Kidney (tissue), 14 donors: Measurements from ENCODE around the gene DNAJB2. TPM values are rescaled to one million over a fixed set of nuclear protein-coding genes. Genes with fewer than 3 reads are reported as not detected.

Experiments used
- DNase-seq, 5 donors: peaks; one replicate each; pipeline ENCODE4 v3.0.0-alpha.2; 2013 to 2020
- FAIRE-seq: peaks from 2 replicates; lab custom pipeline; 2012; peaks lifted over from hg19 to GRCh38; lab: Jason Lieb, UNC
- H3K27ac ChIP-seq, 2 donors: one replicate each; pipeline ENCODE4 v1.7.0; 2013; ENCODE audit warnings: low read depth in 2 of 2, low read length in 2 of 2, inconsistent platforms in 1 of 2
- H3K27me3 ChIP-seq: one replicate; pipeline ENCODE4 v1.7.1; 2013; ENCODE audit warnings: low read length, inconsistent platforms; ENCODE audit not compliant: control insufficient read depth, insufficient read depth
- H3K36me3 ChIP-seq, 3 donors: one replicate each; pipeline versions ENCODE4 v1.7.0 to v1.7.1; 2013; ENCODE audit warnings: low read length in 3 of 3, control low read depth in 1 of 3, inconsistent platforms in 1 of 3; ENCODE audit not compliant: insufficient read depth in 3 of 3, control insufficient read depth in 2 of 3
- H3K4me1 ChIP-seq, 3 donors: one replicate each; pipeline versions ENCODE4 v1.7.0 to v1.7.1; 2013; ENCODE audit warnings: low read length in 3 of 3, inconsistent platforms in 1 of 3, low read depth in 1 of 3; ENCODE audit not compliant: control insufficient read depth in 2 of 3, insufficient read depth in 2 of 3
- H3K4me3 ChIP-seq, 3 donors: one replicate each; pipeline versions ENCODE4 v1.7.0 to v1.8.1; 2013; ENCODE audit warnings: low read length in 3 of 3, control low read depth in 1 of 3, inconsistent platforms in 1 of 3
- H3K9ac ChIP-seq, 3 donors: one replicate each; pipeline versions ENCODE4 v1.7.0 to v1.7.1; 2013; ENCODE audit warnings: low read length in 3 of 3, control low read depth in 1 of 3, inconsistent platforms in 1 of 3
- H3K9me3 ChIP-seq, 3 donors: one replicate each; pipeline versions ENCODE4 v1.7.0 to v1.7.1; 2013; ENCODE audit warnings: low read length in 3 of 3, control low read depth in 1 of 3, inconsistent platforms in 1 of 3; ENCODE audit not compliant: control insufficient read depth in 2 of 3, insufficient read depth in 1 of 3
- intact Hi-C: fragments of 100-400 bp; cut with DNase I; formaldehyde crosslinking; loops from one replicate; pipeline ENCODE4 v1.11.1; 2022
- polyA plus RNA-seq: library from polyadenylated mRNA; stranded (reverse); fragments of 350-450 nt; fragmentation: Illumina TruSeq; extraction: RNeasy Lipid Tissue Mini Kit (QIAGEN cat#74804); gene quantifications from one replicate; pipeline ENCODE4 v1.2.3, GENCODE V29; 2014; ENCODE audit warnings: low read depth, low replicate concordance; ENCODE audit not compliant: insufficient read depth
- total RNA-seq: library from RNA; stranded (reverse); fragmentation: NEBNext Ultra II Directional; extraction: Animal tissue kit (Norgen Biotek cat#: 25700); gene quantifications from one replicate; pipeline ENCODE4 v1.2.1, GENCODE V29; 2021
- TF ChIP-seq, protein P1 (sequence below): IDR thresholded peaks from 3 replicates; pipeline ENCODE4 v1.5.1; 2012; ENCODE audit warnings: mild to moderate bottlenecking, moderate library complexity, borderline replicate concordance; ENCODE audit not compliant: insufficient read depth; ENCODE audit errors: extremely low read depth
- donor health status: control.
- donor health status: control.
- donor health status: control.
- donor health status: control.
- donor health status: control.
- donor health status: DM: yes; HTN: yes; CAD: no.
- donor health status: Normal renal cell carcinoma (clear cell type).

Gene DNAJB2
- total and polyA plus RNA-seq, 2 donors from 2014 or later: 94.3 to 128 TPM

DNA sequence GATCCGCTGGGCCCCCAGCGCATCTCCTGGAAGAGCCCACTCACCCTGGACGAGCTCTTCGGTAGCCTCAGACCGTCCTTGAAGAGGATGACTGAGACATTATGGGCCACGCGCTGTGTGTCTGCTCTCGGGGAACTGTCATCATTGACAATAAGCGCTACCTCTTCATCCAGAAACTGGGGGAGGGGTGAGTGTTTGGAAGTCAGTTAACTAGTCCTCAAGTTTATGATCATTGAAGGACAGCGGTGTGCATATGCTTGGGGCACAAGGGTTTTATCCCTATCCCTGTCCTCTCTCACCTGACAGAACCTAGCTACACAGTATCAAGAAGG is 33.3 kb upstream of the DNAJB2 start:
- H3K9ac ChIP-seq: peak overlapping the region; percentile 65 to 98 (median 91)
- peak overlapping the region; percentile 96 to 98 for H3K27ac ChIP-seq
- DNase-seq (peak in 1 of 5 donors; percentile 40), FAIRE-seq (no peak)
- intact Hi-C loops: no loop called here
- H3K36me3 ChIP-seq: peaks cover 2 to 6% (median 3%) of the 10 kb centered on the region in 3 donors
- H3K27me3 ChIP-seq: no peaks in the 10 kb centered on the region
- peaks cover 6 to 59% (median 45%) of the 10 kb centered on the region in 3 donors for H3K4me1 ChIP-seq
- H3K9me3 ChIP-seq: no peaks in the 10 kb centered on the region
- TF ChIP-seq, protein P1, sequence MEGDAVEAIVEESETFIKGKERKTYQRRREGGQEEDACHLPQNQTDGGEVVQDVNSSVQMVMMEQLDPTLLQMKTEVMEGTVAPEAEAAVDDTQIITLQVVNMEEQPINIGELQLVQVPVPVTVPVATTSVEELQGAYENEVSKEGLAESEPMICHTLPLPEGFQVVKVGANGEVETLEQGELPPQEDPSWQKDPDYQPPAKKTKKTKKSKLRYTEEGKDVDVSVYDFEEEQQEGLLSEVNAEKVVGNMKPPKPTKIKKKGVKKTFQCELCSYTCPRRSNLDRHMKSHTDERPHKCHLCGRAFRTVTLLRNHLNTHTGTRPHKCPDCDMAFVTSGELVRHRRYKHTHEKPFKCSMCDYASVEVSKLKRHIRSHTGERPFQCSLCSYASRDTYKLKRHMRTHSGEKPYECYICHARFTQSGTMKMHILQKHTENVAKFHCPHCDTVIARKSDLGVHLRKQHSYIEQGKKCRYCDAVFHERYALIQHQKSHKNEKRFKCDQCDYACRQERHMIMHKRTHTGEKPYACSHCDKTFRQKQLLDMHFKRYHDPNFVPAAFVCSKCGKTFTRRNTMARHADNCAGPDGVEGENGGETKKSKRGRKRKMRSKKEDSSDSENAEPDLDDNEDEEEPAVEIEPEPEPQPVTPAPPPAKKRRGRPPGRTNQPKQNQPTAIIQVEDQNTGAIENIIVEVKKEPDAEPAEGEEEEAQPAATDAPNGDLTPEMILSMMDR: no peak
- H3K4me3 ChIP-seq: peak overlapping the region; percentile 77 to 92 (median 82)

GRCh38 chr2:219246559-219246958 is 32.6 kb upstream of the DNAJB2 start:
- intact Hi-C loops: no loop called here
- TF ChIP-seq, protein P1: no peak
- Histone ChIP-seq H3K4me1 (peaks cover 6 to 66% (median 51%) of the 10 kb centered on the region in 3 donors), H3K36me3 (peaks cover 2 to 12% (median 3%) of the 10 kb centered on the region in 3 donors), H3K4me3 (no peak overlapping the region), H3K9ac (no peak overlapping the region), H3K27me3 (no peaks in the 10 kb centered on the region), H3K27ac (peak overlapping the region in 1 of 2 donors; percentile 98), H3K9me3 (no peaks in the 10 kb centered on the region)
- DNase-seq (peak in 1 of 5 donors; percentile 23), FAIRE-seq (no peak)

GRCh38 chr2:219247678-219248642 is 31.2 kb upstream of the DNAJB2 start:
- no peaks in the 10 kb centered on the region for H3K9me3 ChIP-seq
- TF ChIP-seq, protein P1: no peak
- FAIRE-seq (no peak), DNase-seq (peak in 1 of 5 donors; percentile 59)
- H3K4me1 ChIP-seq: peaks cover 6 to 71% (median 56%) of the 10 kb centered on the region in 3 donors
- intact Hi-C loops: no loop called here
- no peak overlapping the region for H3K4me3 ChIP-seq
- peaks cover 2 to 12% (median 3%) of the 10 kb centered on the region in 3 donors for H3K36me3 ChIP-seq
- peak overlapping the region; percentile 68 to 87 for H3K27ac ChIP-seq
- H3K9ac ChIP-seq: peak overlapping the region in 1 of 3 donors; percentile 27
- H3K27me3 ChIP-seq: no peaks in the 10 kb centered on the region
